ENCODE data around the gene LLGL1. TPM values are rescaled to one million over a fixed set of nuclear protein-coding genes. Genes with fewer than 3 reads are reported as not detected.

LLGL1 gene
- total and polyA plus RNA-seq, 10 of the 15 experiments (the other 5 are each of a cell fraction or from before 2014, with no cell fraction given) = 0.02 to 9.2 (median 2.5) TPM

DNA sequence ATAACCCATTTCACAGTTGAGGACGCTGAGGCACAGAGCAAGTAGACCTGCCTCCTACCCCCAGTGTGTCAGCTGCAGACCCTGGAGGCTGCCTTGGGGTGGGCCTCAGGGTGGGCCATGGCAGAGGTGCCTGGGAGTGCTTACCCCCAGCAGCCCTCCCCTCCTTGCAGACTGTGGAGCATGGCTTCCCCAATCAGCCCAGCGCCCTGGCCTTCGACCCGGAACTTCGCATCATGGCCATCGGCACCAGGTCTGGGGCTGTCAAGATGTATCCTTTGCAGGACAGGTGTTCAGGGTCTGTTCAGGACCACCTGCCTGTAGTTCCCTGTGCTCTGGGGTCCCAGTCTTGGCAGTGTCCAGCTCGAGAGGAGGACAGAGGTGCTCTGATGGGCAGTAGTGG, 4.3 kb downstream of the LLGL1 start (continued):
- TF ChIP-seq, protein P1, sequence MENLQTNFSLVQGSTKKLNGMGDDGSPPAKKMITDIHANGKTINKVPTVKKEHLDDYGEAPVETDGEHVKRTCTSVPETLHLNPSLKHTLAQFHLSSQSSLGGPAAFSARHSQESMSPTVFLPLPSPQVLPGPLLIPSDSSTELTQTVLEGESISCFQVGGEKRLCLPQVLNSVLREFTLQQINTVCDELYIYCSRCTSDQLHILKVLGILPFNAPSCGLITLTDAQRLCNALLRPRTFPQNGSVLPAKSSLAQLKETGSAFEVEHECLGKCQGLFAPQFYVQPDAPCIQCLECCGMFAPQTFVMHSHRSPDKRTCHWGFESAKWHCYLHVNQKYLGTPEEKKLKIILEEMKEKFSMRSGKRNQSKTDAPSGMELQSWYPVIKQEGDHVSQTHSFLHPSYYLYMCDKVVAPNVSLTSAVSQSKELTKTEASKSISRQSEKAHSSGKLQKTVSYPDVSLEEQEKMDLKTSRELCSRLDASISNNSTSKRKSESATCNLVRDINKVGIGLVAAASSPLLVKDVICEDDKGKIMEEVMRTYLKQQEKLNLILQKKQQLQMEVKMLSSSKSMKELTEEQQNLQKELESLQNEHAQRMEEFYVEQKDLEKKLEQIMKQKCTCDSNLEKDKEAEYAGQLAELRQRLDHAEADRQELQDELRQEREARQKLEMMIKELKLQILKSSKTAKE (IDR thresholded peaks at IDR 0.05; ENCODE audit: low read depth, poor library complexity, severe bottlenecking) = no peak
- TF ChIP-seq YBX1 (IDR thresholded peaks at IDR 0.05) = no peak
- no peak for TF ChIP-seq EED (IDR thresholded peaks at IDR 0.05; ENCODE audit: low read depth)

DNA sequence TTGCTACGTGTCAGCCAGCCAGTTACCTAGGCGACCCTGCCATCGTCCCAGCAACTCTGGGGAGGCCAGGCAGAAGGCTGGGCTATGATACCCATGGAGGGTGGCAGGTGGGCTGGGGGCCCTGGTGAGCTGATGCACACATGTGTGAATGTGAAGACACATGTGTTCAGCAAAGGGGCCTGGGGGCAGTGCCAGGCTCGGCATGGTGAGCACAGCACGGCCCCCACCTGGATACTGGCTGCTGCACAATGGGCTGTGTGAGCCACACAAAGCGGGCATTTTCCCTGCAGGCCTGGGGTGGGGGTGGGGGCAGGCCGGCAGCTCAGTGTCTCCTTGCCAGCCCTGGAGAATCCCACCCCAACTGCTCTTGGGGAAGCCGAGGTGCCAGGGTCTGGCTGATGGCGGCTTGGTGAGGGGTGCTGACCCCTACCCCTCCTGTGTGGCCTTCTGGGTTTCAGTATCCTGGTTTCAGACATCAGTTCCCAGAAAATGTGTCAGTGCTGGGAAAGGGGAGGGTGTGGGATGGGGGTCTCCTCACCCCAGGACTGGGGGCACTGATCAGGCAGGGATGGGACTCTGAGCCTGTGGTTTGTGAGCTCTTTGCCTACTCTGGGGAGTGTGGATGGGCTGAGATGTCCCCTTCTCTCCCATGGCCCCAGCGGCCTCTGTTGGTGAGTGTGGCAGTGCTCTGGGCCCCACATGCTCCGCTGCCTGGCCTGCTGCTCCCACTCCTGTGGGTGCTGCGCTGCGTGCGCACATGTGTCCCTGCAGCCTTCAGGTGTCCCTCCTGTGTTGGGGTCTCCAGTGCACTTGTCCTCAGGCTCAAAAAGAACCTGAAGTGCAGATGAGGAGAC, 5.1 kb downstream of the LLGL1 start:
- ChIA-PET CTCF (no interaction called here), SMC1A (ENCODE audit: uncharacterized antibody, unreplicated experiment) (no interaction called here), POLR2A (no interaction called here), RAD21 (ENCODE audit: unreplicated experiment) (no interaction called here)
- no peak overlapping the region for H3K4me2 ChIP-seq (ENCODE audit: control insufficient read depth, insufficient read depth)
- intact Hi-C loops (cut with micrococcal nuclease; ENCODE audit: unreplicated experiment) = no loop called here
- ATAC-seq = no peak
- DNase-seq (ENCODE audit: low read depth, low spot score) = no peak
- no peaks in the 10 kb centered on the region for H4K20me1 ChIP-seq (ENCODE audit: control insufficient read depth, insufficient read depth)
- no peaks in the 10 kb centered on the region for H3K79me2 ChIP-seq (ENCODE audit: control insufficient read depth, insufficient read depth, low read length)
- no peak overlapping the region for H2AFZ ChIP-seq (ENCODE audit: control insufficient read depth, low read depth, low read length)
- no peaks in the 10 kb centered on the region for H3K27me3 ChIP-seq (replicated peaks in 1 of 2; ENCODE audit: control insufficient read depth in 2 of 2, insufficient read depth in 2 of 2, low read length in 1 of 2)
- H3K4me3 ChIP-seq = no peak overlapping the region
- H3K27ac ChIP-seq (ENCODE audit: control insufficient read depth, insufficient read depth) = no peak overlapping the region
- no peaks in the 10 kb centered on the region for H3K36me3 ChIP-seq (ENCODE audit: control insufficient read depth in 2 of 2, insufficient read depth in 2 of 2, low read length in 1 of 2)
- BruUV-seq (replicated peaks) = no TSS peak
- H3K4me1 ChIP-seq (ENCODE audit: control insufficient read depth, insufficient read depth, low read length) = no peaks in the 10 kb centered on the region
- WGBS (ENCODE audit: insufficient coverage, insufficient replicate concordance, low lambda C conversion rate, missing lambda C conversion rate) = 31% methylated on average over 14 of the region's 14 CpGs
- no peak for FAIRE-seq
- H3K9ac ChIP-seq (ENCODE audit: control insufficient read depth, insufficient read depth, low read length) = no peak overlapping the region
- no peaks in the 10 kb centered on the region for H3K9me3 ChIP-seq (replicated peaks; ENCODE audit: control insufficient read depth, insufficient read depth, low read length)
- in situ Hi-C loops (cut with MboI) = no loop called here
- TF ChIP-seq SMARCA5 (IDR thresholded peaks at IDR 0.05) (no peak), BMI1 (IDR thresholded peaks at IDR 0.05; ENCODE audit: borderline replicate concordance) (no peak), ZNF217 (IDR thresholded peaks at IDR 0.05) (no peak), KDM1A (IDR thresholded peaks at IDR 0.05; ENCODE audit: borderline replicate concordance) (no peak), RUNX3 (IDR thresholded peaks at IDR 0.05; ENCODE audit: low read length) (no peak), SUZ12 (IDR thresholded peaks at IDR 0.05; ENCODE audit: unreplicated experiment) (no peak), MTA3 (IDR thresholded peaks at IDR 0.05; ENCODE audit: borderline replicate concordance, low read length) (no peak), BHLHE40 (IDR thresholded peaks at IDR 0.05; ENCODE audit: borderline replicate concordance in 1 of 2, low read depth in 2 of 2, low read length in 1 of 2) (no peak), ZNF274 (IDR thresholded peaks at IDR 0.05; ENCODE audit: insufficient read depth, insufficient read length) (no peak), CBFB (IDR thresholded peaks at IDR 0.05; ENCODE audit: low read depth) (no peak), CEBPB (IDR thresholded peaks at IDR 0.05; ENCODE audit: borderline replicate concordance in 1 of 2, low read depth in 2 of 2, low read length in 2 of 2) (no peak)
- TF ChIP-seq, protein P2, sequence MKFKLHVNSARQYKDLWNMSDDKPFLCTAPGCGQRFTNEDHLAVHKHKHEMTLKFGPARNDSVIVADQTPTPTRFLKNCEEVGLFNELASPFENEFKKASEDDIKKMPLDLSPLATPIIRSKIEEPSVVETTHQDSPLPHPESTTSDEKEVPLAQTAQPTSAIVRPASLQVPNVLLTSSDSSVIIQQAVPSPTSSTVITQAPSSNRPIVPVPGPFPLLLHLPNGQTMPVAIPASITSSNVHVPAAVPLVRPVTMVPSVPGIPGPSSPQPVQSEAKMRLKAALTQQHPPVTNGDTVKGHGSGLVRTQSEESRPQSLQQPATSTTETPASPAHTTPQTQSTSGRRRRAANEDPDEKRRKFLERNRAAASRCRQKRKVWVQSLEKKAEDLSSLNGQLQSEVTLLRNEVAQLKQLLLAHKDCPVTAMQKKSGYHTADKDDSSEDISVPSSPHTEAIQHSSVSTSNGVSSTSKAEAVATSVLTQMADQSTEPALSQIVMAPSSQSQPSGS (IDR thresholded peaks at IDR 0.05; ENCODE audit: low read length) = no peak
- TF ChIP-seq, protein P3, sequence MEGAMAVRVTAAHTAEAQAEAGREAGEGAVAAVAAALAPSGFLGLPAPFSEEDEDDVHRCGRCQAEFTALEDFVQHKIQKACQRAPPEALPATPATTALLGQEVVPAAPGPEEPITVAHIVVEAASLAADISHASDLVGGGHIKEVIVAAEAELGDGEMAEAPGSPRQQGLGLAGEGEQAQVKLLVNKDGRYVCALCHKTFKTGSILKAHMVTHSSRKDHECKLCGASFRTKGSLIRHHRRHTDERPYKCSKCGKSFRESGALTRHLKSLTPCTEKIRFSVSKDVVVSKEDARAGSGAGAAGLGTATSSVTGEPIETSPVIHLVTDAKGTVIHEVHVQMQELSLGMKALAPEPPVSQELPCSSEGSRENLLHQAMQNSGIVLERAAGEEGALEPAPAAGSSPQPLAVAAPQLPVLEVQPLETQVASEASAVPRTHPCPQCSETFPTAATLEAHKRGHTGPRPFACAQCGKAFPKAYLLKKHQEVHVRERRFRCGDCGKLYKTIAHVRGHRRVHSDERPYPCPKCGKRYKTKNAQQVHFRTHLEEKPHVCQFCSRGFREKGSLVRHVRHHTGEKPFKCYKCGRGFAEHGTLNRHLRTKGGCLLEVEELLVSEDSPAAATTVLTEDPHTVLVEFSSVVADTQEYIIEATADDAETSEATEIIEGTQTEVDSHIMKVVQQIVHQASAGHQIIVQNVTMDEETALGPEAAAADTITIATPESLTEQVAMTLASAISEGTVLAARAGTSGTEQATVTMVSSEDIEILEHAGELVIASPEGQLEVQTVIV (IDR thresholded peaks at IDR 0.05; ENCODE audit: borderline replicate concordance, partially characterized antibody) = no peak

Data from GM12878 (cell line).